ENCODE data around the gene ZNF329. TPM values are rescaled to one million over a fixed set of nuclear protein-coding genes. Genes with fewer than 3 reads are reported as not detected.

Gene ZNF329
- total RNA-seq, 1 donor from 2014 or later, result 9.6 TPM

GRCh38 chr19:58079792-58080191 lies 70.8 kb downstream of the ZNF329 start:
- no peak for DNase-seq (ENCODE audit: extremely low spot score in 2 of 2)
- Histone ChIP-seq H3K27ac (no peak overlapping the region), H3K4me1 (no peaks in the 10 kb centered on the region), H3K36me3 (peaks cover 0 to 19% of the 10 kb centered on the region in 2 donors), H3K9me3 (peaks cover 13% of the 10 kb centered on the region), H3K27me3 (no peaks in the 10 kb centered on the region), H3K4me3 (no peak overlapping the region)
- TF ChIP-seq POLR2AphosphoS5 (IDR thresholded peaks at IDR 0.05; ENCODE audit: insufficient read depth in 1 of 2, low read depth in 1 of 2) (no peak), CTCF (IDR thresholded peaks at IDR 0.05) (no peak), POLR2A (IDR thresholded peaks at IDR 0.05) (no peak)
- intact Hi-C loops (cut with DNase I), result no loop called here

Other genes with a start within 250 kb of the ZNF329 start
- 7.9 TPM for gene ZNF417, start 234.2 kb downstream of the ZNF329 start, total RNA-seq
- 3.2 TPM for gene ZNF418, start 215.4 kb downstream of the ZNF329 start, total RNA-seq
- 3.7 TPM for gene ZNF256, start 203.1 kb downstream of the ZNF329 start, total RNA-seq
- 2.9 TPM for gene C19orf18, start 176.3 kb downstream of the ZNF329 start, total RNA-seq
- 10.1 TPM for gene ZNF606, start 148.0 kb downstream of the ZNF329 start, total RNA-seq
- not detected for gene ZSCAN1, start 116.8 kb downstream of the ZNF329 start, total RNA-seq
- gene ZNF135, start 91.5 kb downstream of the ZNF329 start, total RNA-seq, result 5.4 TPM
- gene ZSCAN18, start 52.6 kb downstream of the ZNF329 start, total RNA-seq, result 61.4 TPM
- 19.6 TPM for gene ZNF274, start 32.3 kb upstream of the ZNF329 start, total RNA-seq
- 20.1 TPM for gene ZNF544, start 78.1 kb upstream of the ZNF329 start, total RNA-seq
- gene ZNF8, start 128.2 kb upstream of the ZNF329 start, total RNA-seq, result 6.4 TPM
- gene ERVK3-1, start 154.6 kb upstream of the ZNF329 start, total RNA-seq, result 45.9 TPM
- gene ZSCAN22, start 176.2 kb upstream of the ZNF329 start, total RNA-seq, result 3.9 TPM
- gene A1BG, start 202.7 kb upstream of the ZNF329 start, total RNA-seq, result 48.9 TPM
- gene ZNF497, start 212.0 kb upstream of the ZNF329 start, total RNA-seq, result 3.4 TPM
- 1.2 TPM for gene ZNF837, start 230.2 kb upstream of the ZNF329 start, total RNA-seq
- 1,974 TPM for gene RPS5, start 236.5 kb upstream of the ZNF329 start, total RNA-seq
- 0.98 TPM for gene RNF225, start 244.9 kb upstream of the ZNF329 start, total RNA-seq